GM19240 (cell line): ENCODE data around the gene UMOD.
"Not testable (repeated sequence)": the region's sequence is repeated elsewhere in the genome, so short reads cannot be mapped to it uniquely, and the experiment has no call there.

Experiments
- DNase-seq: peaks from one replicate; pipeline ENCODE4 v3.0.0; 2011; ENCODE audit warnings: low spot score; ENCODE audit not compliant: insufficient read length

The UMOD gene

GRCh38 chr16:20321671-20322070, 30.8 kb downstream of the UMOD start:
- no peak for DNase-seq

GRCh38 chr16:20321051-20321450, 31.5 kb downstream of the UMOD start:
- DNase-seq = not testable (repeated sequence)

GRCh38 chr16:20320592-20320991, 31.9 kb downstream of the UMOD start:
- DNase-seq = no peak

- DNase-seq = no peak
Measured at GRCh38 chr16:20320178-20320577, 32.3 kb downstream of the UMOD start.

DNA sequence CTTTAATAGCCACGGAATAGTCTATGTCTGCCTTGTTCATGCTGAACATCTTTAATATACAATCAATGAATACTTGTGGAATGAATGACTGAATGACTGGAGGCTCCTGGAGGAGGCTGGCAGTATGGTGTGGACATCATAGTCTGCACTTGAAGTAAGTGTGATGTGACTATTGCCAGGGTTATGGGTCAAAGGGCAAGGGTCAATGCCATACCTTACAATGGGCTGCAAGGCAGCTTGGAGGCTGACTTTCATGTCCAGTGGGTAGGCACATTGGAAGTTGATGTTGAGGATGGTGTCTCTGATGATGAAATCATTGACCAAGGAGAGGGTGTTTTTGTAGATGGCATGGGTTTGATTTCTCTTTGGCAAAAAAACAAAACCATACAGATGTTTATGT, 33.1 kb downstream of the UMOD start:
- no peak for DNase-seq

DNA sequence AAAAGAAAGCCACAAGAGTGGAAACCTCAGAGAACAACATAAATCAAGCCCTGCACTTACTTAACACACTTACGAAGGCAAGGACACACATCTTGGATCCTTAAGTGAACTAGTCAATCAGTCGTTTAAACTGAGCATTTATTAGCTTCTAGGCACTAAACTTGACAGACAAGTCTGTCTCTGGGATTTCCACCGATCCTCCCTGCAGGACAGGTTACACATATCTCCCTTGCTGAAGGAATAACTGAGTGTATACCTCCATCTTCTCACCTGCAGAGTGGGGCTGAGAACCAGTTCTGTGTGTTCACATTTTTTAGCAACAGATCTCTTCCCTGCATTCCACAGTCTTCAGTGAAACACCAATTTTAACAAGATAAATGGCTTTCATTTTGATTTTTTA, 34.1 kb downstream of the UMOD start:
- DNase-seq = no peak

DNA sequence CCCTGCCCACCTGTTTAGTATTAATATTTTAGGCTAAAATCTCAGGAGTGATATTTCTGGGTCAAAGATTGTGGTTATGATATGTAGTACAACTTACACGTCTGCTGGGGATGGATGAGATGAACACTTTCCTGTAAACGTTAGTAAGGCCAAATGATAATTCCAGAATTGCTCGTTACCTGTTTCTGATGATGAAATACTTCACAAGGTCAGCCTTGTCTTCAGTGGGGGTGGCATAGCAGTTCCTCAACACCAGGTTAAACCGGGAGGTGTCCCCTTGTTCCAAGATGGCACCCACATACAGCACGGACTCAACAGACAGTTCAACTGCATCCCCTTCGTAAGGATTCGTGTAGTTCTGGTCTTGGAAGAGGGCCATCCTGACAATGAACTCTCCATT, 34.5 kb downstream of the UMOD start:
- DNase-seq = no peak

GRCh38 chr16:20317117-20317516, 35.4 kb downstream of the UMOD start:
- DNase-seq = no peak

- DNase-seq = no peak
Measured at GRCh38 chr16:20316715-20317114, 35.8 kb downstream of the UMOD start.

GRCh38 chr16:20315764-20316163, 36.8 kb downstream of the UMOD start:
- DNase-seq = no peak

- DNase-seq = no peak
Measured at GRCh38 chr16:20314575-20314974, 37.9 kb downstream of the UMOD start.

GRCh38 chr16:20313741-20314140, 38.8 kb downstream of the UMOD start:
- DNase-seq = no peak

- DNase-seq = not testable (repeated sequence)
Measured at GRCh38 chr16:20312536-20313095, 39.9 kb downstream of the UMOD start.

DNA sequence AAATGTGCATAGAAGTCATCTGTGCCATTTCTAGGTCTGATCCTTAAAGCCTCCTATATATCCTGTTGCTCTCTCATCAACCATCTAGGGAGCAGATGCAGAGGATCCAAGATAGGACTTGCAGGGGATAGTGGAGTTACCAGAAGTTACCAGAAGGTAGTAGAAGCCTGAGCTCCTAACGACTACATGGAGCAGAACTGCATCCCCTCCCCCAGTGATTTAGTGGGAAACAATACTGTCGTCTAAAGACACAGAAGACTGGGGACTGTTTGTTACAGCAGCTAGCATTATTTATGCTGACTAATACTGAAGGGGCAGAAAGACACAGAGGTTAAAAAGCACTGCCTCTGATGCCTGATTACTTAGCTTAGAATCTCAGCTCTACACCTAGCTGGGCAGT, 41.0 kb downstream of the UMOD start:
- DNase-seq = no peak

DNA sequence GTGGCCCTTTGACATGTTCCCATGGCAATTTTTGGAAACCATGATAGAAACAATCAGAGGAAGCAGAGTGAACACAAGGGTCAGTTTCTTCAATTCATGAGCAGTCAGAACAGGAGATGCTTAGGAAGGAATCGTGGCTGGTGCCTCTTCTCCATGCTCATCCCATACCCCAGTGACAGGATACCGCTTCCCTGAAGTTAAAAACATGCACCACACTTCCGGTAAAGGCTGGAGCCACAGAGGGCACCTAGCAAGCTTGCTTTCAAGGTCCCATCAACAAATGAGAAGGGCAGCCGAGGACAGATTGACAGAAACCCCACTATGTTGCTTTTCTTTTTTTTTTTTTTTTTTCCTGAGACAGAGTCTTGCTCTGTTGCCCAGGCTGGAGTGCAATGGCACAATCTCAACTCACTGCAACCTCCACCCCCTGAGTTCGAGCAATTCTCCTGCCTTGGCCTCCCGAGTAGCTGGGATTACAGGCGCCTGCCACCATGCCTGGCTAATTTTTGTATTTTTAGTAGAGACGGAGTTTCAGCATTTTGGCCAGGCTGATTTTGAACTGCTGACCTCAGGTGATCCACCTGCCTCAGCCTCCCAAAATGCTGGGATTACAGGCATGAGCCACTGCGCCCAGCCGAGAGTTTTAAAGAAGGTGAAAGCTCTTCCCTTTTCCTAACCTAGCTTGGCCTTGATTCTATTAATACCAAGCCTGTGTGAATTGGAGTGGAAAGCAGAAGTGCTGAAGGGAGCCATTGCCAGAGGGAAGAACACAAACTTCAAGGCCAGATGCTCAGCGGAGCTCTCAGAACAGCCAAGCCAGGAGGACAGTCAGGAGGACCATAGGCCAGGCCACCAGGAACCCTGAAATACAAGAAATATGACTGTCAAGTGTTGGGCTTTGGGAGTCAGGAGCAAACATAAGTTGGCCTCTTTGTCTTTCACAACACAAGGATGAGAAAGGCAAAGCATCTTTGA, 41.8 kb downstream of the UMOD start:
- no peak for DNase-seq

GRCh38 chr16:20309786-20310185, 42.7 kb downstream of the UMOD start:
- DNase-seq = no peak

GRCh38 chr16:20308801-20309590, 43.5 kb downstream of the UMOD start:
- DNase-seq = no peak

DNA sequence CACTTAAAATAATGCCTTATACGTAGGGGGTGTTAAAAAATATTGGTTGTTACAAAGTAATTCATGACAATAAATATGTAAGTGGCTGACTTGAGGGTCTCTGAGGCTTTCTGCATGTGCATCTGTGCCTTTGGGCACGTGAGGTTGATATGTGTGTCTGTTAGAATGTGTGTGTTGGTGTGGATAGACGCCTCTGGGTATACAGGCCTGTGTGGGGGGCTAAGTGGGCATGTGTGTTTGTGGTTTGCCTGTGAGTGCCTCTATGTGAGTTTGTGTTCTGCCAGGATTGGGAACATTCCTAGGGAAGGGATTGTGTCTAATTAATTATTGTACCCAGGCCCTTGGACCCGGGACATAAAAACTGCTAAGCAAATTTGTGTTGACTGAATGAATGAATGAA, 44.2 kb downstream of the UMOD start:
- DNase-seq = no peak

DNA sequence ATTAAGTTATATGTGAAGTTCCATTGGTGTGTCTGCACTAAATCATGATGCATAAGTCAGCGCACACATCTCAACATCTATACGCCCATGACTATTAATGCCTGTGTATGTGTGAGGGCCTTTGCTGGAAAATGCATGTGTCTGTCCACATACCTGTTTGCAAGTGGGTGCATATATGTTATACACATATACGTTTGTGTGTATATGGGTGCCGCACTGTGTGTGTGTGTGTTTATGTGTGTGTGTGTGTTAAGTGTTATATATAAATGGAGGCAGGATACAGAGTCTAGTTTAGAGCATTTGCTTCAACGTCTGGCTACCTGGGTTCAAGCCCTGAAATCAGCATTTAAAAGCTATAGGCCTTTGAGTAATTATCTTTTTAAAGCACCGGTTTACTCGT, 44.7 kb downstream of the UMOD start:
- no peak for DNase-seq

DNA sequence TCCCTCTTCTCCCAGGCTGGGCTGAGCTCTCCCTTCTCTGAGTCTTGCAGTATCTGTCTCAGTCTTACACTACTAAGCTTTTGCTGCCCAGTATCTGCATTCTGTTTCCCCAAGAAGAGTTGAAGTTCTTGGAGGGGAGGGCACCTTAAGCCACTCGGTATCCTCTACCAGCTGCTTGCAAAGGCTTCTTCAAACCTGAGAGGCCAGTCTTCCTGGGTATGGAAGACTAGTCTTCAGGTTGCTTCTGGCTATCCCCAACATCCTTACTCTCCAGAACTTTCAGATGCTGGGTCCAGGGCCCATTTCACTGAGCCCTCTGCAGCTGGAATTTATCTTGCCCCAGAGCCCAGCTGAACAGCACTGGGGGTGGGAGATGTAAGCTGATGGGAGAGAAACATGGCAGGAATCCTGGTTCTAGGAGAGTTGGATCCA, 45.3 kb downstream of the UMOD start:
- DNase-seq = no peak

GRCh38 chr16:20306401-20306800, 46.1 kb downstream of the UMOD start:
- no peak for DNase-seq

DNA sequence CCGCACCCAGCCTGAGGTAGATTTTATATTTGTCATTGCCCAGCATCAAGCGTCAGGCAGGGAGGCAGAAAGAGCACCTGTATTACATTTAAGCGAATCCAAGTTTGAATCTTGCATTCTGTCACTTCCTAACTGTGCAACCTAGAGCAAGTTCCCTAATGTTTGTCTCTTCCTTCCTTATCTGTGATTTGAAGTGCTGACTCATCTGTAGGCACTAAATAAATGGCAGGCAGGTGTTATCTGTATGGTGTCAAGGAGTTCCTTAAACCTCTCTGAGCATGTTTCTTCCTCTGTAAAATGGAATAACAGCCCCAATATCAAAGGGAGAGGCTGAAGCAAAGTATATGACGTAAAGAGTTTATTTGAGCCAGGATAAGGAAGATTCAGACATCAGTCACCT, 49.5 kb downstream of the UMOD start:
- DNase-seq = no peak
